ENCODE data around the gene RALGPS2.

Gene RALGPS2

GRCh38 chr1:178921499-178921898 is 196.5 kb downstream of the RALGPS2 start:
- Mint-ChIP-seq H3K27ac (ENCODE audit: low read depth) (no peak overlapping the region), H3K36me3 (ENCODE audit: insufficient read depth) (no peaks in the 10 kb centered on the region), H3K4me3 (no peak overlapping the region), H3K4me1 (no peaks in the 10 kb centered on the region), H3K9me3 (no peaks in the 10 kb centered on the region), H3K27me3 (peaks cover 45% of the 10 kb centered on the region)
- DNase-seq (ENCODE audit: low spot score in 2 of 2) (no peak), ATAC-seq (replicated peaks; ENCODE audit: extremely low read depth, poor library complexity, severe bottlenecking) (no peak)

GRCh38 chr1:178923512-178923911 is 198.5 kb downstream of the RALGPS2 start:
- H3K4me3 Mint-ChIP-seq = no peak overlapping the region
- no peak for DNase-seq (ENCODE audit: low spot score in 2 of 2)
- H3K27me3 Mint-ChIP-seq = peaks cover 49% of the 10 kb centered on the region
- ATAC-seq (replicated peaks; ENCODE audit: extremely low read depth, poor library complexity, severe bottlenecking) = no peak
- H3K4me1 Mint-ChIP-seq = no peaks in the 10 kb centered on the region
- H3K27ac Mint-ChIP-seq (ENCODE audit: low read depth) = no peak overlapping the region
- no peaks in the 10 kb centered on the region for H3K36me3 Mint-ChIP-seq (ENCODE audit: insufficient read depth)
- no peaks in the 10 kb centered on the region for H3K9me3 Mint-ChIP-seq

GRCh38 chr1:178926046-178926445 is 201.0 kb downstream of the RALGPS2 start:
- H3K4me3 Mint-ChIP-seq = no peak overlapping the region
- ATAC-seq (replicated peaks; ENCODE audit: extremely low read depth, poor library complexity, severe bottlenecking) = no peak
- H3K4me1 Mint-ChIP-seq = no peaks in the 10 kb centered on the region

GRCh38 chr1:178927003-178927402 is 202.0 kb downstream of the RALGPS2 start:
- Mint-ChIP-seq H3K9me3 (no peaks in the 10 kb centered on the region), H3K27ac (ENCODE audit: low read depth) (no peak overlapping the region), H3K4me1 (no peaks in the 10 kb centered on the region), H3K27me3 (peaks cover 73% of the 10 kb centered on the region), H3K4me3 (no peak overlapping the region), H3K36me3 (ENCODE audit: insufficient read depth) (no peaks in the 10 kb centered on the region)
- ATAC-seq (replicated peaks; ENCODE audit: extremely low read depth, poor library complexity, severe bottlenecking) (no peak), DNase-seq (ENCODE audit: low spot score in 2 of 2) (no peak)

More at GRCh38 chr1:178926046-178926445, 201.0 kb downstream of the RALGPS2 start:
- Mint-ChIP-seq H3K36me3 (ENCODE audit: insufficient read depth) (no peaks in the 10 kb centered on the region), H3K9me3 (no peaks in the 10 kb centered on the region), H3K27me3 (peaks cover 65% of the 10 kb centered on the region), H3K27ac (ENCODE audit: low read depth) (no peak overlapping the region)
- no peak for DNase-seq (ENCODE audit: low spot score in 2 of 2)

- ATAC-seq (replicated peaks; ENCODE audit: extremely low read depth, poor library complexity, severe bottlenecking) (no peak), DNase-seq (ENCODE audit: low spot score in 2 of 2) (no peak)
- H3K4me3 Mint-ChIP-seq = no peak overlapping the region
- peaks cover 64% of the 10 kb centered on the region for H3K27me3 Mint-ChIP-seq
- H3K9me3 Mint-ChIP-seq = no peaks in the 10 kb centered on the region
- no peaks in the 10 kb centered on the region for H3K4me1 Mint-ChIP-seq
- no peaks in the 10 kb centered on the region for H3K36me3 Mint-ChIP-seq (ENCODE audit: insufficient read depth)
- no peak overlapping the region for H3K27ac Mint-ChIP-seq (ENCODE audit: low read depth)
Observed at GRCh38 chr1:178928041-178928440, 203.0 kb downstream of the RALGPS2 start.

- DNase-seq (ENCODE audit: low spot score in 2 of 2) (no peak), ATAC-seq (replicated peaks; ENCODE audit: extremely low read depth, poor library complexity, severe bottlenecking) (no peak)
- Mint-ChIP-seq H3K4me1 (no peaks in the 10 kb centered on the region), H3K27ac (ENCODE audit: low read depth) (no peak overlapping the region), H3K4me3 (no peak overlapping the region), H3K9me3 (no peaks in the 10 kb centered on the region), H3K27me3 (peaks cover 56% of the 10 kb centered on the region), H3K36me3 (ENCODE audit: insufficient read depth) (no peaks in the 10 kb centered on the region)
Observed at GRCh38 chr1:178928976-178929375, 203.9 kb downstream of the RALGPS2 start.

- no peak overlapping the region for H3K27ac Mint-ChIP-seq (ENCODE audit: low read depth)
- H3K36me3 Mint-ChIP-seq (ENCODE audit: insufficient read depth) = no peaks in the 10 kb centered on the region
- no peak for DNase-seq (ENCODE audit: low spot score in 2 of 2)
- no peaks in the 10 kb centered on the region for H3K9me3 Mint-ChIP-seq
- H3K27me3 Mint-ChIP-seq = peaks cover 30% of the 10 kb centered on the region
- H3K4me1 Mint-ChIP-seq = no peaks in the 10 kb centered on the region
- no peak for ATAC-seq (replicated peaks; ENCODE audit: extremely low read depth, poor library complexity, severe bottlenecking)
- no peak overlapping the region for H3K4me3 Mint-ChIP-seq
Observed at GRCh38 chr1:178931858-178932551, 207.0 kb downstream of the RALGPS2 start.

- Mint-ChIP-seq H3K27ac (ENCODE audit: low read depth) (no peak overlapping the region), H3K4me3 (no peak overlapping the region), H3K9me3 (no peaks in the 10 kb centered on the region), H3K27me3 (peaks cover 27% of the 10 kb centered on the region), H3K36me3 (ENCODE audit: insufficient read depth) (no peaks in the 10 kb centered on the region), H3K4me1 (no peaks in the 10 kb centered on the region)
- DNase-seq (ENCODE audit: low spot score in 2 of 2) (no peak), ATAC-seq (replicated peaks; ENCODE audit: extremely low read depth, poor library complexity, severe bottlenecking) (no peak)
Observed at GRCh38 chr1:178932552-178932906, 207.5 kb downstream of the RALGPS2 start.

GRCh38 chr1:178933105-178933561 is 208.1 kb downstream of the RALGPS2 start:
- H3K4me1 Mint-ChIP-seq = no peaks in the 10 kb centered on the region
- no peaks in the 10 kb centered on the region for H3K36me3 Mint-ChIP-seq (ENCODE audit: insufficient read depth)
- H3K4me3 Mint-ChIP-seq = no peak overlapping the region
- no peak for DNase-seq (ENCODE audit: low spot score in 2 of 2)
- H3K27me3 Mint-ChIP-seq = peaks cover 27% of the 10 kb centered on the region
- no peak overlapping the region for H3K27ac Mint-ChIP-seq (ENCODE audit: low read depth)
- no peaks in the 10 kb centered on the region for H3K9me3 Mint-ChIP-seq
- ATAC-seq (replicated peaks; ENCODE audit: extremely low read depth, poor library complexity, severe bottlenecking) = no peak

GRCh38 chr1:178933709-178934490 is 208.9 kb downstream of the RALGPS2 start:
- no peak for DNase-seq (ENCODE audit: low spot score in 2 of 2)
- Mint-ChIP-seq H3K36me3 (ENCODE audit: insufficient read depth) (no peaks in the 10 kb centered on the region), H3K27me3 (peaks cover 21% of the 10 kb centered on the region), H3K4me1 (no peaks in the 10 kb centered on the region), H3K27ac (ENCODE audit: low read depth) (no peak overlapping the region), H3K4me3 (no peak overlapping the region), H3K9me3 (no peaks in the 10 kb centered on the region)
- no peak for ATAC-seq (replicated peaks; ENCODE audit: extremely low read depth, poor library complexity, severe bottlenecking)

GRCh38 chr1:178934546-178934945 is 209.5 kb downstream of the RALGPS2 start:
- H3K4me1 Mint-ChIP-seq = no peaks in the 10 kb centered on the region
- no peak for ATAC-seq (replicated peaks; ENCODE audit: extremely low read depth, poor library complexity, severe bottlenecking)
- H3K4me3 Mint-ChIP-seq = no peak overlapping the region
- H3K27ac Mint-ChIP-seq (ENCODE audit: low read depth) = no peak overlapping the region
- H3K36me3 Mint-ChIP-seq (ENCODE audit: insufficient read depth) = no peaks in the 10 kb centered on the region
- H3K9me3 Mint-ChIP-seq = no peaks in the 10 kb centered on the region
- H3K27me3 Mint-ChIP-seq = peaks cover 14% of the 10 kb centered on the region
- no peak for DNase-seq (ENCODE audit: low spot score in 2 of 2)

GRCh38 chr1:178935610-178936009 is 210.6 kb downstream of the RALGPS2 start:
- H3K4me1 Mint-ChIP-seq = no peaks in the 10 kb centered on the region
- no peaks in the 10 kb centered on the region for H3K9me3 Mint-ChIP-seq
- H3K27me3 Mint-ChIP-seq = peaks cover 10% of the 10 kb centered on the region
- no peaks in the 10 kb centered on the region for H3K36me3 Mint-ChIP-seq (ENCODE audit: insufficient read depth)
- H3K27ac Mint-ChIP-seq (ENCODE audit: low read depth) = no peak overlapping the region
- ATAC-seq (replicated peaks; ENCODE audit: extremely low read depth, poor library complexity, severe bottlenecking) (no peak), DNase-seq (ENCODE audit: low spot score in 2 of 2) (no peak)
- no peak overlapping the region for H3K4me3 Mint-ChIP-seq

GRCh38 chr1:178937695-178938094 is 212.7 kb downstream of the RALGPS2 start:
- DNase-seq (ENCODE audit: low spot score in 2 of 2) = no peak
- ATAC-seq (replicated peaks; ENCODE audit: extremely low read depth, poor library complexity, severe bottlenecking) = no peak
- no peaks in the 10 kb centered on the region for H3K36me3 Mint-ChIP-seq (ENCODE audit: insufficient read depth)
- H3K9me3 Mint-ChIP-seq = no peaks in the 10 kb centered on the region
- no peaks in the 10 kb centered on the region for H3K4me1 Mint-ChIP-seq
- H3K4me3 Mint-ChIP-seq = no peak overlapping the region
- H3K27me3 Mint-ChIP-seq = peaks cover 13% of the 10 kb centered on the region
- H3K27ac Mint-ChIP-seq (ENCODE audit: low read depth) = no peak overlapping the region

Data from central memory CD8-positive, alpha-beta T cell (primary cell).